Bronchus fibroblast of lung (primary cell): ENCODE measurements around the gene OR4N2. TPM values are rescaled to one million over a fixed set of nuclear protein-coding genes. Genes with fewer than 3 reads are reported as not detected.

Experiments used
- total RNA-seq: library from RNA; depleted of rRNA; stranded (reverse); fragments of >200 nt; gene quantifications from 2 replicates; pipeline ENCODE4 v1.2.3, GENCODE V29; 2015

The OR4N2 gene, protein sequence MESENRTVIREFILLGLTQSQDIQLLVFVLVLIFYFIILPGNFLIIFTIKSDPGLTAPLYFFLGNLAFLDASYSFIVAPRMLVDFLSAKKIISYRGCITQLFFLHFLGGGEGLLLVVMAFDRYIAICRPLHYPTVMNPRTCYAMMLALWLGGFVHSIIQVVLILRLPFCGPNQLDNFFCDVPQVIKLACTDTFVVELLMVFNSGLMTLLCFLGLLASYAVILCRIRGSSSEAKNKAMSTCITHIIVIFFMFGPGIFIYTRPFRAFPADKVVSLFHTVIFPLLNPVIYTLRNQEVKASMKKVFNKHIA
- total RNA-seq = not detected in 2 replicates

DNA sequence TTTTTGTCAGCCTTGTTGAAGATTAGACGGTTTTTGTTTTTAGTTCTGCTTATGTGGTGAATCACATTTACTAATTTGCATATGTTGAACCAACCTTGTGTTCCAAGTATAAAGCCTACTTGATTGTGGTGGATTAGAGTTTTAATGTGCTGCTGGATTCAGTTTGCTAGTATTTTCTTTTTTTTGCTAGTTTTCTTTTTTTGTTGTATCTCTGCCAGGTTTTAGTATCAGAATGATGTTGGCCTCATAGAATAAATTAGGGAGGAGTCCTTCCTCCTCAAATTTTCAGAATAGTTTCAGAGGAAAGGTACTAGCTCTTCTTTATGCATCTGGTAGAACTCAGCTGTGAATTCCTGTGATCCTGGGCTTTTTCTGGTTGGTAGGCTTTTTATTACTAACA, at the start of gene OR4N2:
TSS of gene OR4N2 (plus strand) at position 301 of the 400 bp plus-strand sequence. CDS start 23,679 bp downstream, outside the sequence.

DNA sequence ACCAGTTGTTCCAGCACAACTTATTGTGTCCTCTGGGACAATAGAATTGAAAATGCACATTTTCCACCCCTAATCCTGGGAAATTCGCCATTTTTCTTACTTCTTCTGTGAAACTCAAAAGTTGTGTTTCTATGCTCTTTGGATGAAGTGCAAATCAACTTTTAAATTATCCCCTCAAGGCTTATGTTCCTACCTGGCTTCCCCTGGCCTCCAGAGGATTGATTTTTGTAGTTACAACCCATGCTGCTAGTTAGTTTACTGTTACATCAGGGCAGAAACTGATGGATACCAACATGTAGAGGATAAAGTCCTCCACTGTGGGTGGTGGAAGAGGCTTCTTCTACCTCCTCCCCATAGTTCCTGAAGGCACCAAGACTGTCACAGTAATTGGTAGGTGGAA, 30.4 kb upstream of the OR4N2 start, which contains the start of gene OR4M1:
TSS of gene OR4M1 (plus strand) at position 301 of the 400 bp plus-strand sequence. CDS start 6,819 bp downstream, outside the sequence.

DNA sequence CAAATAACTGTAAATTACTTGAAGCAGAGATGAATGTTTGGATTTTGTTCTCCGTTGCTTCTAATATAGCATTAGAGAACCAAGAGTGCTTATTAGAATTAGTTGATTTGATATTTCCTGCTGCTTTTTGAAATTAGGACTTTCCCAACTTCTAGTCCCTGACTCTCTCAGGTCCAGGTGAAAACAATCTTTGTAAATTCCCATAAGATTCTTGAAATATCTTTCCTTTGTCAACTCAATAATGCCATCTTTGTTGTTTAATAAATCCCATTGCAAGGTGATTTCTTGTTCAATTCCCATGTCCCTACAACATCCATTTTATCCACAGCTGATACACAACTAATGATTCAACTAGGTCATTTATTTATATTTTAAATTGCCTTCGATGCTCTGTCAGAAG, 71.3 kb downstream of the OR4N2 start, which contains the start of gene OR4K2:
TSS of gene OR4K2 (plus strand) at position 301 of the 400 bp plus-strand sequence. CDS start 1,126 bp downstream, outside the sequence.

Other genes starting within 250 kb of the OR4N2 start
- not detected in 2 replicates for gene OR11H2, start 89.9 kb upstream of the OR4N2 start, total RNA-seq
- not detected in 2 replicates for gene OR4Q3, start 60.2 kb upstream of the OR4N2 start, total RNA-seq
- gene OR4M1, start 30.3 kb upstream of the OR4N2 start, total RNA-seq = not detected in 2 replicates
- gene OR4K2, start 71.4 kb downstream of the OR4N2 start, total RNA-seq = not detected in 2 replicates
- gene OR4K5, start 116.8 kb downstream of the OR4N2 start, total RNA-seq = not detected in 2 replicates
- not detected in 2 replicates for gene OR4K1, start 127.1 kb downstream of the OR4N2 start, total RNA-seq
- gene OR4K15, start 171.8 kb downstream of the OR4N2 start, total RNA-seq = not detected in 2 replicates
- not detected in 2 replicates for gene OR4Q2, start 198.4 kb downstream of the OR4N2 start, total RNA-seq
- gene OR4K14, start 215.5 kb downstream of the OR4N2 start, total RNA-seq = not detected in 2 replicates
- not detected in 2 replicates for gene OR4K13, start 232.3 kb downstream of the OR4N2 start, total RNA-seq